ENCODE measurements around the gene CCN6. TPM values are rescaled to one million over a fixed set of nuclear protein-coding genes. Genes with fewer than 3 reads are reported as not detected.
"Not testable (repeated sequence)": the region's sequence is repeated elsewhere in the genome, so short reads cannot be mapped to it uniquely, and the experiment has no call there.

Gene CCN6
- polyA plus RNA-seq, 1 donor from 2014 or later: not detected

DNA sequence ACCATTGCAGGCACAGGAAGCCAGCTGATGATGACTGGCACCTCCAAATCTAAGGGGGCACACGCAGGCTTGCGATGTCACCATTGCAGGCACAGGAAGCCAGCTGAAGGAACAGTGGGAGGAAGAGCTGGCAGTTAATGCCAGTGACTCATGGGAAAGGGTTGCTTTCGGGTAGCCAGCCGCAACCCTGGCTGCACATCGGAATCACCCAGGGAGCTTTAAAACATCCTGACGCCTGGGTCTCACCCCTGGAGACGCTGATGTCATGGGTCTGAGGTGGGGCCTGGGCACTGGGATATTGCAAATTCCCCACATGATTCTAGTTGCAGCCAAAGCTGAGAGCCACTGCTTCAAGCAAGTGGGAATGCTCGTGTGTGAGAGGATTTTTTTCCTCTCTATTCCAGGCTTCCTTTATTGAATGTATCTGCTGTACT lies 16.1 kb upstream of the CCN6 start:
- Mint-ChIP-seq H3K4me3 (no peak overlapping the region), H3K36me3 (no peaks in the 10 kb centered on the region), H3K9me3 (no peaks in the 10 kb centered on the region), H3K27me3 (peaks cover 2% of the 10 kb centered on the region), H3K4me1 (peaks cover 0 to 6% (median 3%) of the 10 kb centered on the region in 3 donors), H3K27ac (no peak overlapping the region)

DNA sequence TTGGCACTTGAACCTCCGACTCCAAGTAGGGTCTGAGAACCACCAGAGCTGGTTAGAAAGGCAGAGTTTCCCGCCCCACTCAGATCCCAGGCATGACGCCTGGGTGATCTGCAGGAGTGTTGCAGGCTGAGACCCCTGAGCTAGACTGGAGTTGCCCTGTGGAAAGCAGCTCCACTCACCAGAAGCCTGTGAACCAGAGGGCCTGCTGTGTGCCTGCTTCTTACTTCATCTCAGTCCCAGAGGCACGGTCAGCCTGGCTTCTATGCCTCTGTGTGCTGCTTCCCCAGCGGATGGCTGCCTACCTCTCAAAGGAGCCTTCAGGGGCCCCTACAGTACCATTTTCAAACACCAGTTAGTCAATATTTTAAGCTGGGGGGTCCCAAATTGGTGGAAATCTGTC lies 15.6 kb upstream of the CCN6 start:
- peaks cover 2% of the 10 kb centered on the region for H3K27me3 Mint-ChIP-seq
- H3K4me1 Mint-ChIP-seq: peaks cover 0 to 9% (median 3%) of the 10 kb centered on the region in 3 donors
- no peak overlapping the region for H3K27ac Mint-ChIP-seq
- H3K36me3 Mint-ChIP-seq: no peaks in the 10 kb centered on the region
- no peaks in the 10 kb centered on the region for H3K9me3 Mint-ChIP-seq
- no peak overlapping the region for H3K4me3 Mint-ChIP-seq

DNA sequence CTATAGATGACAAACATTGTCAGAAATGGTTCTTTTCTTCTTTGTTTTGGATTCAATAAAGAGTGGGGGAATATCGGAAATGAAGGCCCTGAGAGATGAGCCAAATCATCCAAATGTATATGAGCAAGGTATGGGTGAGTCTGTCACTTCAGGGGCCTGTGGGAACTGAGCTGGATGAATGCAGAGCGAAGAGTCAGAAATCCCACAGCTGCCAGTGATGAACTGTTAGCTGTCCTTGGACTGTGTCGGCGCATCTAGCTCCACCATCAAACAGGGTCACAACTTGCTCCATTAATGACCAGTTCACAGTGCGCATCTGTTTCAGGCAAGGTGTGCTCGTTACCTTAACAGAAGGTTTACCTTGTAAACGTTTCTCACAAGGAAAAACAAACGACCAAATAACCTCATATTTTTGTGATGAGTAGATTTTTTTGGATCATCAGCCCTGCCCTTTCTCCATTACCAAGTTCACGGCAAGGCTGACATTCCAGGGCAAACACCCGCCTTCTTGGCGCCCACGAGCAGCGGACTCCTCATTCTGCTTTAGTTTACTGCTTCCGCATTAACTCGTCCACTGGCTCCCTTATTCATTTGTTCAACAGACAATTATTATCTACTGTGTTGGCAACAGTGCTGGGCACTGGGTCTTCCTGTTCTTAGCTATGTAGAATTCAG lies 15.0 kb upstream of the CCN6 start:
- Mint-ChIP-seq H3K9me3 (no peaks in the 10 kb centered on the region), H3K36me3 (no peaks in the 10 kb centered on the region), H3K27ac (peak overlapping the region in 1 of 3 donors; percentile 83), H3K4me3 (no peak overlapping the region), H3K27me3 (peaks cover 2% of the 10 kb centered on the region), H3K4me1 (peaks cover 0 to 9% (median 5%) of the 10 kb centered on the region in 3 donors)

DNA sequence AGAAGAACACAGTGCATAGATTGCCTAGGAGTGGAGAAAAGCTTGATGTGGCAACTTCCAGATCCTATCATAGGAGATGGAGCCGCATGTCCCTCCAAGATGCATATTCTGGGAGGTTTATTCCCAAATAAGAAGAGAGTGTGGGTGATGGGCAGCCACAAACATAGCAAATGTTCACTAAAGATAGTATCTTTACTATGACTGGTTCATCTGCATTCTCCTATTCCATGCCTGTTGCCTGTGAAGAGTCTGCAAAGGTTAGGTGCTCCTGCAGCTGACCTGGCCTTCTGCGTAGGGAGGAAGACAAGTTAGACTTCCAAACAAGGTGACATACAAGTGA lies 14.5 kb upstream of the CCN6 start:
- Mint-ChIP-seq H3K36me3 (no peaks in the 10 kb centered on the region), H3K27ac (peak overlapping the region in 1 of 3 donors; percentile 23), H3K4me3 (peak overlapping the region in 1 of 4 donors; percentile 26), H3K9me3 (no peaks in the 10 kb centered on the region), H3K4me1 (peaks cover 0 to 9% (median 5%) of the 10 kb centered on the region in 3 donors), H3K27me3 (peaks cover 2% of the 10 kb centered on the region)

DNA sequence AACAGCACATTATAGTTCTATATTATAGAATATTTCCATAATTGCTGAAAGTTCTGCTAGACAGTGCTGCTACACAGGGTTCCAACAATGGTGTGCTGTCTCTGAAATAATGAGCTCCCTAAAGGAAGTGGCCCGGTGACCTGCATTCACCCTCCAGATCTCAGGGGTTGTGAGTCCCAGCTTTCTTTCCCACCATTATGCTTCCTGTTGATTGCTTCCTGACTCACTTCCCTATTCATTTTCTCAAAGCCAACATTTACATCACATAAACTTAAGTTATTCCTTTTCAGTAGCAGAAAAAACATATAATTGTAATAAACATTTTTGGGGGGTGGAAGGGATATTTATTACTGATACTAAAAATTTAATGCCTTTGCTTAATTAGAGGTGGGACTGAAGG lies 12.9 kb upstream of the CCN6 start:
- H3K27ac Mint-ChIP-seq: no peak overlapping the region
- no peaks in the 10 kb centered on the region for H3K9me3 Mint-ChIP-seq
- peaks cover 2% of the 10 kb centered on the region for H3K27me3 Mint-ChIP-seq
- no peak overlapping the region for H3K4me3 Mint-ChIP-seq
- H3K36me3 Mint-ChIP-seq: no peaks in the 10 kb centered on the region
- peaks cover 0 to 9% (median 5%) of the 10 kb centered on the region in 3 donors for H3K4me1 Mint-ChIP-seq

DNA sequence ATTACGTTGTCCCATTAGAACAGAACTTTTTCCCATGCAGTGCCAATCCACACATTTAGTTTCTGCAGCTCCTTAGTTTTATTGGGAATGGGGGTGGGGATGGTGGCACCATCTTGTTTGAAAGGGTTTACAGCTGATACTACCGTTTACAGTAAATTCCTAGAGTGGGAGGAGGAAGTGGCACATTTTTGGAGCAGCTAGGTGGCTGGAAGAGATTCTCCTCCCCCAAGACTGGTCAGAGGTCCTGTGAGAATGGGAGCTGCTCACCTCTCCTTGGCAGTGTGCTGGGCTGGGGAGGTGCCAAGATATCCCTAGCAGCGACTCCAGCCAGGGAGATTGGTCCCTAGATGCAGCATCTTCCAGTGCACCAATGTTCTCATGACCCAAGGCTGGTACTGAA lies 12.4 kb upstream of the CCN6 start:
- Mint-ChIP-seq H3K4me1 (peaks cover 0 to 9% (median 5%) of the 10 kb centered on the region in 3 donors), H3K27ac (no peak overlapping the region), H3K9me3 (no peaks in the 10 kb centered on the region), H3K27me3 (peaks cover 2% of the 10 kb centered on the region), H3K36me3 (no peaks in the 10 kb centered on the region), H3K4me3 (peak overlapping the region in 1 of 4 donors; percentile 98)

DNA sequence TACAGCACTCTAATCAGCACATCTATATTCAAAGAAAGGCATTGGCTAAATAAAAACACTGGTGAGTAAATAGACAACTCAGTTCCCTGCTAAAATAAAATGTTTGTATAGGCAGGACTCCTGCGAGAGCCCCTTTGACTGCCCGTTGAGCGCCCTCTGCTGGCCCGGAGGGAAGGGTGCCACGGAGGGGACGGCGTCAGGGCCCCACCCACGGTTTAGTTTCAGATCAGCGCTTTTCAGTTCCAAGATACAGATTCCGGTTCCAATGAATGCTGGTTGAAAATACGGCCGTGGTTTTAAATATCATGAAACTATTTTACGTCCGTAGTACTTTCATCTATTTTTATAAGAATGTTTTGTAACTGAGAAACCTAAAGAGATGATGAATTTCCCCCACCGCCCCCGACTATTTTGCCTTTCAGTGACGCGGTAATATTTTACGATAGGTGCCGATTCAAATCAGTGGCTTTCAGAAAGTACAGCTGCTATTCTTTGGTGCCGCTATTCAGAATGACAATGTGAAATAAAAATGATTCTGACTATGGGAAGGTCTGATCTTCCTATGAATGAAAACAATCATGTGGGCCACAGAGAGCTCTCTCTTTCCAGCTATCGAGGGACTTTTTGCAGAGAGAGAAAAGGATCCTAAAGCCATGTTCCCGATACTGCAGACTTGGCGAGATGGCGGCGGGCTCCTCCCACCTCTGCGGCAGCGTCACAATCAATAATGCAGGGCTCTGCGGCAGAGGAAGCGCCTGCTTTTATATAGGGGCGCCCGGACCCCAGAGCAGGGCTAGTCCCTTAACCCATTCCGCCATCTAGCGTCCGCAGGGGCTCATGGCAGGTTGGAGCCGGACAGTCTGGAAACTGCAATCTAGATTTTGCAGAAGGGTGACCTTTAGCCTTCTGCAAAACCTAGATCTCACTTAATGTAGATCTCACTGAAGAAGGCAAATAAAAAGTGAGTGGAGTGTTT lies 10.6 kb upstream of the CCN6 start:
- peaks cover 0 to 9% (median 5%) of the 10 kb centered on the region in 3 donors for H3K4me1 Mint-ChIP-seq
- H3K9me3 Mint-ChIP-seq: no peaks in the 10 kb centered on the region
- H3K27me3 Mint-ChIP-seq: peaks cover 2% of the 10 kb centered on the region
- no peaks in the 10 kb centered on the region for H3K36me3 Mint-ChIP-seq
- H3K27ac Mint-ChIP-seq: peak overlapping the region; percentile 97 to 99 (median 99)
- H3K4me3 Mint-ChIP-seq: peak overlapping the region; percentile 96 to 99 (median 98)

DNA sequence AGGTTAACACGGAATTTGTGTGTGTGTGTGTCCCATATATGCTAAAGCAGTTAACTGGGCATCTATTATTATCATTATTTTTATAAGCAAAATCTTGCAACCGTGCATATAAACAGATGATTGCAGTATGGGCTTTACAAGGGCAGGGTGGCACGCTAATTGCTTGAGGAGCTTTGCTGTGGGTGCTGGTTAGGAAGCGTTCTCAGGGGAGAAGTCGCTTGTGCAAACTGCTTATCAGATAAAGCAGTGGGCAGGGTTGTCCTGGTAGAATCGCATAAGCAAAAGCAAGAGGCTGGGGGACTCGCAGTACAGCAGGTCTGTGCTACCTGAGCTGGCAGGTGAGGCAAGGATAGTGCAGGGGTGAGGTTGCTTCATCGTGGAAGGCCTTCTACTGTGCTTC lies 9.7 kb upstream of the CCN6 start:
- Mint-ChIP-seq H3K4me1 (peaks cover 0 to 9% (median 5%) of the 10 kb centered on the region in 3 donors), H3K36me3 (no peaks in the 10 kb centered on the region), H3K9me3 (no peaks in the 10 kb centered on the region), H3K27me3 (peaks cover 2% of the 10 kb centered on the region), H3K27ac (peak overlapping the region in 2 of 3 donors; percentile 45 to 97), H3K4me3 (peak overlapping the region in 1 of 4 donors; percentile 98)

DNA sequence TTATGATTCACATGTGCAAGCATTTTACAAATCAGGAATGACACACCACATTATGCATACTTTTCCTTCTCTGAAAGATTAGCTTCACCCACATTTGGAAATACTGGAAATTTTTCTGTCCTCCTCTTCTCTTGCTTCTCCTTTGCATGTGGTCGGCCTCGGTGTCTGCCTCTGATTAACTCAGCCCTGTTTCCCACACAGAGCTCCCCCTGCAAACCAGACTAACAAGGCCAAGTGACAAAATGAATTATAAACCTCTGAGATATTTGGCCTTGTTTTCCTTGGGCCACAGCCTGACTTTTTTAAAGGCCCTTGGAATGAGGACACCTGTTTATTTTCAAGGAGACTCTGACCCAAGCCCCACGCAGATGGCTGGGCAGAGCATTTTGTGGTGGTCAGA lies 9.0 kb upstream of the CCN6 start:
- H3K4me3 Mint-ChIP-seq: peak overlapping the region in 1 of 4 donors; percentile 98
- no peaks in the 10 kb centered on the region for H3K36me3 Mint-ChIP-seq
- H3K27ac Mint-ChIP-seq: no peak overlapping the region
- H3K9me3 Mint-ChIP-seq: no peaks in the 10 kb centered on the region
- peaks cover 0 to 9% (median 5%) of the 10 kb centered on the region in 3 donors for H3K4me1 Mint-ChIP-seq
- H3K27me3 Mint-ChIP-seq: no peaks in the 10 kb centered on the region

DNA sequence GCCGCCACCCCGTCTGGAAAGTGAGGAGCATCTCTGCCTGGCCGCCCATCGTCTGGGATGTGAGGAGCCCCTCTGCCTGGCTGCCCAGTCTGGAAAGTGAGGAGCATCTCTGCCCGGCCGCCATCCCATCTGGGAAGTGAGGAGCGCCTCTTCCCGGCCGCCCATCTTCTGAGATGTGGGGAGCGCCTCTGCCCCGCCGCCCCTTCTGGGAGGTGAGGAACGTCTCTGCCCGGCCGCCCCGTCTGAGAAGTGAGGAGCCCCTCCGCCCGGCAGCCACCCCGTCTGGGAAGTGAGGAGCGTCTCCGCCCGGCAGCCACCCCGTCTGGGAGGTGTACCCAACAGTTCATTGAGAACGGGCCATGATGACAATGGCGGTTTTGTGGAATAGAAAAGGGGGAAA lies 6.4 kb upstream of the CCN6 start:
- not testable (repeated sequence) for H3K36me3 Mint-ChIP-seq, H3K27me3 Mint-ChIP-seq, H3K4me3 Mint-ChIP-seq, H3K9me3 Mint-ChIP-seq, H3K4me1 Mint-ChIP-seq, H3K27ac Mint-ChIP-seq

DNA sequence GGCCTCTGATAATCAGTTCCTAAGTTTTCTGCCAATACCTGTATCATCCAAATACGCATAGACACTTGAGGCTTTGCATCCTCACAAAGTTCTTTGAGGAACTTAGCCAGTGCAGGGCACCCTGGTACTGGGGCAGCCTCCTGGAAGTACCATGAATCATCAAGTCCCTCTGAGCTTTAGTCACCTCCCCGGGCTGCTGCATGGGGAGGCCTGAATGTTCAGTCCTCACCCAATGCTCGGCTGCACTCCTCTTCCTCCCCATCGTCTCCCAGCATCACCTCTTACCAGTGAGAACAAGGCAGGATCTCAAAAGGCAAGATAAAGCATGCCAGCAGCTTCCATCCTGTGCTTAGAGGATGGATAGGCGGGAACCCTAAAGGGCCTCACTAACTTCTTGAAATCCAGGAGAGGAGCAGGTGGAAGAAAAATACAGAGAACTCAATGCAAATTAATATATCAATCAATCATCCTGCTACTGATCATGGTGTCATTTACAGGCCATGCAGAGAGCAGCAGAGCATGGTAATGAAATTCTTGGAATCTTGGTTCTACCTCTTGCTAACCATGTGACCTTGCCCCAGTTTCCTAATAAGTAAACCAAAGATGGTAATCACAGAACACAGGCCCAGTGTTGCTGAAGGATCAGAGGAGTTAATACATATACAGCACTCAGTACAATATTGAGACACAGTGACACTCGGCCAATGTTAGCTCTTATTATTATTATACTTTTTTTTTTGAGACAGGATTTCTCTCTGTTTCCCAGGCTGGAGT lies 4.7 kb upstream of the CCN6 start:
- Mint-ChIP-seq H3K36me3 (peaks cover 5% of the 10 kb centered on the region), H3K27me3 (no peaks in the 10 kb centered on the region), H3K4me1 (no peaks in the 10 kb centered on the region), H3K27ac (no peak overlapping the region), H3K9me3 (peaks cover 0 to 1% (median 0%) of the 10 kb centered on the region in 3 donors), H3K4me3 (no peak overlapping the region)

DNA sequence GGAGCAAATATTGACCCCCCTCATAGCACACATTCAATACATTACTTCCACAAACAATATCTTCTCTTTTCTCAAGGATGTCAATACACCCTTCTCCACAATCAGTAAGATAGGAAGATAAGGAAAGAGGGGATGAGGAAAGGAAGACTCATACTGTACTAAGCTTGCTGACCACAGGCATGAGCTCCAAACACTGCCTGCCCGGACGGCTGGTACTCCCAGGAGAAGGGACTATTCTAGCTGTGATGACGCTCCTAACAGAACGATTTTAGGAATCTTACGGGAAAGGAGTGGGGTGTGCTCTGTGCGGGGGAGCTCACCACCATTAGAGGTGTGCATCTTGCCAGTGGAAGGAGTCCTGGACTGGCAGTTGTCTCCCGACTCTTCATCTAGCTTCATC lies 3.9 kb upstream of the CCN6 start:
- H3K36me3 Mint-ChIP-seq: peaks cover 5% of the 10 kb centered on the region
- no peak overlapping the region for H3K4me3 Mint-ChIP-seq
- peaks cover 0 to 1% (median 0%) of the 10 kb centered on the region in 3 donors for H3K9me3 Mint-ChIP-seq
- H3K27ac Mint-ChIP-seq: no peak overlapping the region
- H3K4me1 Mint-ChIP-seq: no peaks in the 10 kb centered on the region
- H3K27me3 Mint-ChIP-seq: no peaks in the 10 kb centered on the region

DNA sequence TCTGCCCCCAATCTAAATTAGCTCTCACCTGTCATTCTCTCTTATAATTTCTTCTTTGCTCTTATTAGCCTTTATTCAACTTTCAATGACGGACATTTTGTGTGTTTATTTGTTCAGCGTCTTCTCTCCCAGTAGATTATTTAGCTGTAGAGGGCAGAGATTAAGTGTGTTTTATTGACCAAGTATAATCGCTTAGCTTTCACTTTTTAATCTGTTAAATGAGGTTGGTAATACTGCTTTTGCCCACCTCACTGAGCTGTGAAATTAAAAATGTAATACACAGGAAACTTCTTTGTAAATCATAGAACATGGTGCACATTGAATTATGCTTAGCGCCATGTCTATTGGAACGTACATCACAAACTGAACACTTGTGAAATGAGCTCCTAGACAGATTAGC lies 3.5 kb upstream of the CCN6 start:
- H3K27ac Mint-ChIP-seq: no peak overlapping the region
- H3K9me3 Mint-ChIP-seq: peaks cover 0 to 1% (median 0%) of the 10 kb centered on the region in 3 donors
- no peak overlapping the region for H3K4me3 Mint-ChIP-seq
- peaks cover 5% of the 10 kb centered on the region for H3K36me3 Mint-ChIP-seq
- H3K27me3 Mint-ChIP-seq: no peaks in the 10 kb centered on the region
- no peaks in the 10 kb centered on the region for H3K4me1 Mint-ChIP-seq

DNA sequence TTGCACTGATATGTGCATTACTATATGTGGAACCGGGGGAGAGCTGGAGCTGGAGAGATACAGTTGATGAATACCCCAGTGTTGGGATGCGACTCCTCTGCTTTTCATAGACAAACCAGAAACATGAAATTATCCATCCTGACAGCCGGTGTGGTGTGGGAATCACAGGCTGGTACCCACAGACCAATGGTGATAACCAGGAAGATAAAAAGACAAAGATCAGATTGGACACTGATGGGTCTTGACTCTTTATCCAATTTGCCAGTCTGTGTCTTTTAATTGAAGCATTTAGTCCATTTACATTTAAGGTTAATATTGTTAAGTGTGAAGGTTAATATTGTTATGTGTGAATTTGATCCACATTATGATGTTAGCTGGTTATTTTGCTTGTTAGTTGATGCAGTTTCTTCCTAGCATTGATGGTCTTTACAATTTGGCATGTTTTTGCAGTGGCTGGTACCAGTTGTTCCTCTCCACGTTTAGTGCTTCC lies 2.6 kb upstream of the CCN6 start:
- not testable (repeated sequence) for H3K27me3 Mint-ChIP-seq, H3K4me1 Mint-ChIP-seq, H3K36me3 Mint-ChIP-seq, H3K4me3 Mint-ChIP-seq, H3K9me3 Mint-ChIP-seq, H3K27ac Mint-ChIP-seq
